Fibroblast of the conjunctiva (primary cell): ENCODE measurements around the gene FOXP1.

ENCODE experiments used
- DNase-seq: peaks from one replicate; pipeline ENCODE4 v3.0.0-alpha.2; 2010; ENCODE audit warnings: low read depth

Gene FOXP1

DNA sequence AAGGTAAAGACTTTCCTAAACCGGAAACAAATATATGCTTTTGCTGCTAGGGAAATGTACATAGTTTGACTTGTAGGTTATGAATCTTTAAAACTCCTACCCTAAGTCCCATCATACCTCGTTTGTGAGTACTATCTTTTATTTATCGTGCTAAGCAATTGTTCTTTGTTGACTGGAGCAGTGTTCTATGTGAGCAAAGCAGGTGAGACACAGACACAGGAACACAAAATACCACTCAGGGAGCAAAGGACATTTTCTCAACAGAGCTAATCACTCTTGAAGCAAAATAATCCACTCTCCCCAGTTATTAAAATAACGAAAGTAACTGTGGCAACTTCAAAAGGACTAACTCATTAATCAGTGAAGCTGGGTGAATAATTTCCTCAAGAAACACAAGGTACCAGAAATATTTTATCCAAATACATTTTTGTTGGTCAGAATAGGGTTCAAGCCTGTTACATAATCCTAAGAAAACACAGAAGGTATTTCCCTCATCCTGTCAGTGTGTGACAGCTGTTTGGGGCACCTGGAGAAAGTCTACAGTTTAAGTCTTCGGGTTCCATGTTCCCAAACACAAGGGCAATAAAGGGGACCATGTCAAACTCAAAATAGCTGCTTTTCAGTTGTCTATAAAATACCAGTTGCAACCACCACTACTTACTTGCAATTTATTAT, 407.7 kb downstream of the FOXP1 start:
- no peak for DNase-seq

- peak; percentile 78 for DNase-seq
These were observed 410.6 kb downstream of the FOXP1 start for GRCh38 chr3:71172951-71173350.

GRCh38 chr3:71172189-71172588, 411.3 kb downstream of the FOXP1 start:
- no peak for DNase-seq

- DNase-seq = no peak
These were observed 412.3 kb downstream of the FOXP1 start for GRCh38 chr3:71171247-71171646.

DNA sequence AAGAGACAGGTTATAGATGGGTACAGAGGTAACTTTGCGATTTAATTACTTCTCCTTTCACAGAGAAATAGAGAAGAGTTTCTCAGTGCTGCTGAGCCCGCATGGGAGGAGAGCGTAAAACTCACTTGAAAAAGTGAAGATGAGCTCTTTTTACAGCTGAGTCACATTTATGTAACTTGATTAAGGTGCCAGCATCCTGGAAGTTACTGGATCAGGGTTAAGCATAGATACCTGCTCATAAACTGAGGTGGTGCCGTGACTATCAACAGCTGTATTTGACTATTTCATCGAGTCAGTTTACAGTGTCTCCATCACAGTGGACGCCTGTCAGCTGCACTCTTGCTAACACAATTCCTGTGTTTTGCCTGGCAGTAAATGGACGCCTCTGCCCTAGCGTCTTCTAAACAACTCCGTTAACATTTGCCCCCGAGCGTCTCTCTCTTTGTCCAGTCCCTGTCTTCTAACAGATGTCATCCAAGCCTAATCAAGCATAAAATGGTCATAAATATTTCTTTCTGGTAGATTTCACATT, 414.6 kb downstream of the FOXP1 start:
- no peak for DNase-seq

- peak; percentile 40 for DNase-seq
These were observed 415.3 kb downstream of the FOXP1 start for GRCh38 chr3:71168121-71168721.

- DNase-seq = no peak
These were observed 416.9 kb downstream of the FOXP1 start for GRCh38 chr3:71166339-71167240.

DNA sequence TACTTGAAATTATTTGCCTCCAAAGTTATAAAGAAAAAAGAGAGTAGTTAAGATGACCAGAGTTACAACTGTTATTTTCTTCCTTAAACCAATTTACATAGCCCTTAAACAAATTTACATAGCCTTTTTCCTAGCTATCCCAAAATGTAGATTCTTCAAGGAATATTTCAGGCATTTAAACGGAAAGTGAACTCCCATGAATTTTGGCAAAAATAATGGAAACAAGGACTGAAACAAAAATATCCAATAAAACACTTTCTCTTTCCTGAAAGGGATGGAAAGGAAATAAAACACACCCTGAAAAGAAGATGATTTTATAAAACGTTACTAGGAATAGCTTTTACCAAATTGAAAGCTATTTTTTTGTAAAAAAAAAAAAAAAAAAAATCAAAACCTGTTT, 418.6 kb downstream of the FOXP1 start:
- no peak for DNase-seq

- DNase-seq = no peak
These were observed 420.2 kb downstream of the FOXP1 start for GRCh38 chr3:71163198-71163918.

DNA sequence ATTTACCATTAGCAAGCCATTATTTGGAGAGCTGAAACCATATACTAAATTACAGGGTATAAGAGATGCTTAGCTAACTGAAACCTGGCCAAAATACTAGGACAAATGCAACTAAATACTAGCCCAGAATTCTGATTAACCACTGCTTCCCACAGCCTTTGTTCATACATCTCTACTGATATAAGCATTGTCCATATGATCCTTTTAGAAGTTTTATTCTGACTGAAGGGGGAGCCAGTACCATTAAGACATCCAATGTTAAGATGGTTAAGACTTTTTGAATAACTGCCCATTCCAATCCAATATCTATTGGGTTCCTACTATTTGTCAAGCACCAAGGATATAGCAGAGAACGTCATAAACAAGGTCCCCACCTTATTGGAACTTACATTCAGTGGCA, 421.3 kb downstream of the FOXP1 start:
- DNase-seq = no peak

DNA sequence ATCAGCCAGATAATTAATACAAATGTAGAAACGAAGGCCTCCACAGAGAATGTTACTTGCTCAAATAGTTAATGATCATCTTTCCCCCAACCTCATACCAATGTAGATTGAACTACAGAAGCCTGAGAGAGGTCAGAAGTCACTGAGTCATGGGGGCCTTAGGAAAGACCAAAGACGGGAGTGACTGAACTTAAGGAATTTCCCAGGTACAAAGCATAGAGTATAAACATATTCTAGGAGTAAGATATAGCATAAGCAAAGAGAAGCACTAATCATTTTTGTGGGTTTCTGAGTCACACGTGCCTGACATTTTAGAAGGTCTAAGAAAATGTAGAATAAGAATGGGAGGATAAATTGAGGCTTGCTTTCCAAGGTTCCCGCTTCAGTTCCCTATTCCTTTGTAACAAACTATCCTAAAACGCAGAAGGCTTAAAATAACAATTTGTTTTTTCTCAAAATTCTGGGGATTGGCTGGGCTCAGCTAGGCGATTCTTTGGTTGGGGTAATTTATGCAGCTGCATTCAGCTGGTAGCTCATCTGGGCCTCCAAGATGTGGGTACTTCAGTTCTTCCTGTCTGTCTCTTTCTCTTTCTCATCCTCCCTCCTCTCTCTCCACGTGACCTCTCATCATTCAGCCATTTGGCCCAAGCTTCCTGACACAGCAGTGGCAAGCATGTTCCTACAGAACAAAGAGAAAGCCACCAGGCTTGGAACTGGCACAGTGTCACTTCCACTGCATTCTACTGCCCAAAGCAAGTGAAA, 422.6 kb downstream of the FOXP1 start:
- no peak for DNase-seq

DNA sequence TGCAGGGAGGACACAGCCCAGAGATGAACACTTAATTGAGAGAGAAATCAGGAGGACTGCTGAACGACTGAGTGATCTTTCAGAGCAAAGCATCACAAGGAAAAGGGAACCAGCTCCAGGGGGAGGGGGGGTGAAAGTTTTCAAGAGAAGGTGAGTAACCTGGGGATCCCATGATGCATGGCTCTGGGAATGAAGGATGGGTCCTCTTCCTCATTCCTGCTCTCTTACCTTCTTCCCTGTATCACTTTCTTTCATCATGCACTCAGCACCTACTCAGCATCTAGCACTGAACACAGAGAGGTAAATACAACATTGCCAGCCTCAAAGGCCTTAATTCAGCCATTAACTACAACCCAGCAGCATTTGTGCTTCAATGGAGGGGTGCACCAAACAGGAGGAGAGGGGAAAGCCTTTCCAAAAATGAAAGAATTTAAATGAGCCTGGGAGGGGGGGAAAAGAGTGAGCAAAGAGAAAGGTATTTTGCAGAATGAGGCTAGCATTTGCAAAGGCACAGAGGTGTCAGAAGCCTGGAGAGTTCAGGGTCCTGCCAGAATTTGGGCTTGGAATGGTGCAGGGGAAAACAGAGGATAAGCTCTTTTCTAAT, 427.4 kb downstream of the FOXP1 start:
- DNase-seq = no peak

DNA sequence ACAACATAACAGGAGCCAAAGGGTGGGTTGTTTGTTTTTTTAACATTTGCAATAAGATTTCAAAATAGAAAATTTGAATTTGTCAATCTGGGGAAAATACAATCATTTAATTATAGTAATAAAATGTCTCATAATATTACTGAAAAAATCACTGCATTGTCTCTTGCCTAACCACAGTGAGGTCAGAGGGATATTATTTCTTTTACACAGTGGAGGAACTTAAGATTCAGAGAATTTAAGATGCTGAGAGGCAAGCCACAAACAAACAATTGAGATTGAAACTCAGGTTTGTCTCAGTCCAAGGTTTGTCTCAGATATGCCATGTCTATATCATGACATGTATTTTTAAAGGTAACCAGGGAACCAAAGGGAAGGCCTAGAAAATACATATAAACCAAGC, 428.7 kb downstream of the FOXP1 start:
- no peak for DNase-seq

GRCh38 chr3:71153713-71154112, 429.8 kb downstream of the FOXP1 start:
- no peak for DNase-seq

- DNase-seq = no peak
These were observed 430.6 kb downstream of the FOXP1 start for GRCh38 chr3:71152892-71153265.

DNA sequence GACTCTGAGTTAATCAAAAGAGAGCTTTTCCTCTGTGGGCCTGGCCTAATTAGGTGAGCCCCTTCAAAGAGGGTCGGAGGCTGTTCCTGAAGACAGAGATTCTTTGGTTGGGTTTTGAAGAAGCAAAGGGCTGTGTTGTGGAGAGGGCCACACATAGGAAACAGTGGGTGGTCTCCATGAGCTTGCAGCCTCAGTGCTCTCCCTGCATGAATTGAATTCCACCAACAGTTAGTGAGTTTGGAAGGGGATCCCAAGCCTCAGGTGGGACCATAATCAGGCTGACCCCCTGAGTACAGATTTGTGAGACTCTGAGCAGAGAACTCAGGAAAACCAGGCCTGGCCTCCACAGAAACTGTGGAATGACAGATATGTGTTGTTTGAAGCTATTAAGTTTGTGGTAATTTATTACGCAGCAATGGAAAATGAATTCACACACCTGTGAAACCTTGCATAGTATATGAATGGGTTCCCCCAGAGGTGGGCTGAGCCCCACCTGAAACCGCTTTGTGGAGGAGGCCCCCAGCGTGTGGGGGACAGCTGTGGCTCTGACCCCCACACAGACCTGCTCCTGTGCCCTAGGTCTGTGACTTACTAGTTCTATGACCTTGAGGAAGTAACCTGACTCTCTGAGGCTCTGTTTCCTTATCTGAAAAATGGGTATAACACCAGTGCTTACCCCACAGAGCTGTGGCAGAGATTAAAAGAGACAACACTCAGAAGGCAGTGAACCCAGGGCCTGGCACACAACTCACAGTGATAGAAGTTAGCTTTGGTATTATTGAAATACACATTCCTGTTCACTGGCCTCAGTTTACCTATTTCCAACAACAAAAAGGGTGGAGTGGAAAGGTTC, 431.3 kb downstream of the FOXP1 start:
- no peak for DNase-seq

GRCh38 chr3:71149959-71150954, 433.3 kb downstream of the FOXP1 start:
- DNase-seq = no peak

- DNase-seq = no peak
These were observed 435.0 kb downstream of the FOXP1 start for GRCh38 chr3:71148455-71149060.
